Measurements from ENCODE around the gene SLC29A1.
"Not testable (repeated sequence)": the region's sequence is repeated elsewhere in the genome, so short reads cannot be mapped to it uniquely, and the experiment has no call there.

DNA sequence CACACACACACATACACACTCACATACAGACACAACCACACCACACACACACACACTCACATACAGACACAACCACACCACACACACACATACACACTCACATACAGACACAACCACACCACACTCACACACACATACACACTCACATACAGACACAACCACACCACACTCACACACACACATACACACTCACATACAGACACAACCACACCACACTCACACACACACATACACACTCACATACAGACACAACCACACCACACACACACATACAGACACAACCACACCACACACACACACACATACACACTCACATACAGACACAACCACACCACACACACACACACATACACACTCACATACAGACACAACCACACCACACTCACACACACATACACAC, 41.6 kb upstream of the SLC29A1 start:
- TF ChIP-seq, protein P1, sequence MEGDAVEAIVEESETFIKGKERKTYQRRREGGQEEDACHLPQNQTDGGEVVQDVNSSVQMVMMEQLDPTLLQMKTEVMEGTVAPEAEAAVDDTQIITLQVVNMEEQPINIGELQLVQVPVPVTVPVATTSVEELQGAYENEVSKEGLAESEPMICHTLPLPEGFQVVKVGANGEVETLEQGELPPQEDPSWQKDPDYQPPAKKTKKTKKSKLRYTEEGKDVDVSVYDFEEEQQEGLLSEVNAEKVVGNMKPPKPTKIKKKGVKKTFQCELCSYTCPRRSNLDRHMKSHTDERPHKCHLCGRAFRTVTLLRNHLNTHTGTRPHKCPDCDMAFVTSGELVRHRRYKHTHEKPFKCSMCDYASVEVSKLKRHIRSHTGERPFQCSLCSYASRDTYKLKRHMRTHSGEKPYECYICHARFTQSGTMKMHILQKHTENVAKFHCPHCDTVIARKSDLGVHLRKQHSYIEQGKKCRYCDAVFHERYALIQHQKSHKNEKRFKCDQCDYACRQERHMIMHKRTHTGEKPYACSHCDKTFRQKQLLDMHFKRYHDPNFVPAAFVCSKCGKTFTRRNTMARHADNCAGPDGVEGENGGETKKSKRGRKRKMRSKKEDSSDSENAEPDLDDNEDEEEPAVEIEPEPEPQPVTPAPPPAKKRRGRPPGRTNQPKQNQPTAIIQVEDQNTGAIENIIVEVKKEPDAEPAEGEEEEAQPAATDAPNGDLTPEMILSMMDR (IDR thresholded peaks at IDR 0.05): not testable (repeated sequence)
- TF ChIP-seq POLR2A, POLR2AphosphoS5, EP300 (IDR thresholded peaks at IDR 0.05): not testable (repeated sequence)
